Sigmoid colon (tissue), 7 donors: ENCODE measurements around the gene SPRY4. TPM values are rescaled to one million over a fixed set of nuclear protein-coding genes. Genes with fewer than 3 reads are reported as not detected.

Experiments
- DNase-seq: peaks from one replicate; pipeline ENCODE4 v3.0.0-alpha.2; 2019
- H3K27ac ChIP-seq, 4 donors: fragments of 200-600 bp; sonication (generic); one replicate each; pipeline ENCODE4 v1.5.1; 2016 to 2019; ENCODE audit warnings: mild to moderate bottlenecking in 1 of 4
- H3K27me3 ChIP-seq, 3 donors: fragments of 200-600 bp; sonication (generic); one replicate each; pipeline ENCODE4 v1.5.1; 2019; ENCODE audit warnings: mild to moderate bottlenecking in 1 of 3
- H3K36me3 ChIP-seq, 4 donors: fragments of 200-600 bp; sonication (generic); one replicate each; pipeline ENCODE4 v1.5.1; 2016 to 2019
- H3K4me1 ChIP-seq, 4 donors: fragments of 200-600 bp; sonication (generic); one replicate each; pipeline ENCODE4 v1.5.1; 2017 to 2019
- H3K4me3 ChIP-seq, 4 donors: fragments of 200-600 bp; sonication (generic); one replicate each; pipeline ENCODE4 v1.5.1; 2017 to 2019; ENCODE audit warnings: mild to moderate bottlenecking in 2 of 4, moderate library complexity in 1 of 4
- H3K9me3 ChIP-seq, 4 donors: fragments of 200-600 bp in 3 of 4; sonication (generic) in 3 of 4; one replicate each; pipeline versions ENCODE4 v1.5.1 to v1.6.1; 2013 to 2019
- CTCF ChIP-seq, 4 experiments: fragments of 450-650 bp in 3 of 4; fragments of 200-600 bp in 1 of 4; IDR thresholded peaks; one replicate each; pipeline ENCODE4 v1.5.1; 2016 to 2019; ENCODE audit warnings: antibody characterized with exemption in 4 of 4, mild to moderate bottlenecking in 3 of 4, moderate library complexity in 2 of 4
- EP300 ChIP-seq, 4 donors: sonication (generic); formaldehyde crosslinking; IDR thresholded peaks; one replicate each; pipeline ENCODE4 v1.6.1; 2017; ENCODE audit warnings: antibody characterized with exemption in 4 of 4
- POLR2A ChIP-seq, 2 donors: fragments of 450-650 bp; IDR thresholded peaks; one replicate each; pipeline ENCODE4 v1.6.1; 2016; ENCODE audit warnings: antibody characterized with exemption in 2 of 2, mild to moderate bottlenecking in 2 of 2, moderate library complexity in 2 of 2
- POLR2AphosphoS5 ChIP-seq, 4 donors: sonication (generic); formaldehyde crosslinking; IDR thresholded peaks; one replicate each; pipeline ENCODE4 v1.6.1; 2017; ENCODE audit warnings: antibody characterized with exemption in 4 of 4
- WGBS, 2 donors: extraction: QIAGEN DNeasy Blood & Tissue Kit; methylation state at CpG; one replicate each; pipeline ENCODE4 v1.1.7; 2013; 5-methylcytosine and 5-hydroxymethylcytosine counted together
- intact Hi-C: fragments of 100-400 bp; cut with DNase I; formaldehyde crosslinking; loops from one replicate; pipeline ENCODE4 v1.15.1; 2023
- polyA plus RNA-seq, 3 donors: library from polyadenylated mRNA; stranded (reverse); fragments of 200-250 nt; gene quantifications; one replicate each; pipeline ENCODE4 v1.2.3, GENCODE V29; 2013
- total RNA-seq, 4 donors: library from RNA; depleted of rRNA; stranded (reverse); fragments of >200 nt; gene quantifications; one replicate each; pipeline ENCODE4 v1.1.0, GENCODE V29; 2016
- donor health status: healthy with polysubstance abuse.
- donor health status: Bipolar disorder and iron deficiency.
- donor health status: healthy.

Gene SPRY4
- total and polyA plus RNA-seq, 7 donors: 1.8 to 15.7 (median 8.6) TPM

DNA sequence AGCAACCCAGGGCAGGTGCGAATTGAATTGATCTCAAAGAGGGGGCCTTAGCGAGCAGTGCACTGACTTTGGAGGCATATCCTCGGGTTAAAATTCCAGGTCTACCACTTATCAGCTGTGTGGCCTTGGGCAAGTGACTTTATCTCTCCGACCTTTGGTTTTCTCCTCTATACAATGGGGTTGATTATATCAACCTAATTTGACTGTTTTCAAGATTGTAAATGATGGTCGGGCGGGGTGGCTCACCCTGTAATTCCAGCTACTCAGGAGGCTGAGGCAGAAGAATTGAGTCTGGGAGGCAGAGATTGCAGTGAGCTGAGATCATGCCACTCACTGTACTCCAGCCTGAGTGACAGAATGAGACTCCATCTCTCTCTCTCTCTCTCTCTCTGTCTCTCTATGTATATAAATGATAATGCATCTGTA lies 18.7 kb downstream of the SPRY4 start:
- Histone ChIP-seq H3K36me3 (no peaks in the 10 kb centered on the region), H3K9me3 (no peaks in the 10 kb centered on the region), H3K27me3 (no peaks in the 10 kb centered on the region), H3K4me3 (no peak overlapping the region), H3K4me1 (no peaks in the 10 kb centered on the region), H3K27ac (no peak overlapping the region)
- WGBS, 2 donors: 19 to 71% methylated on average over 6 of the region's 6 CpGs
- TF ChIP-seq POLR2AphosphoS5 (IDR thresholded peaks at IDR 0.05) (no peak), POLR2A (IDR thresholded peaks at IDR 0.05) (no peak), CTCF (IDR thresholded peaks at IDR 0.05) (no peak)
- intact Hi-C loops: no loop called here
- DNase-seq: no peak

DNA sequence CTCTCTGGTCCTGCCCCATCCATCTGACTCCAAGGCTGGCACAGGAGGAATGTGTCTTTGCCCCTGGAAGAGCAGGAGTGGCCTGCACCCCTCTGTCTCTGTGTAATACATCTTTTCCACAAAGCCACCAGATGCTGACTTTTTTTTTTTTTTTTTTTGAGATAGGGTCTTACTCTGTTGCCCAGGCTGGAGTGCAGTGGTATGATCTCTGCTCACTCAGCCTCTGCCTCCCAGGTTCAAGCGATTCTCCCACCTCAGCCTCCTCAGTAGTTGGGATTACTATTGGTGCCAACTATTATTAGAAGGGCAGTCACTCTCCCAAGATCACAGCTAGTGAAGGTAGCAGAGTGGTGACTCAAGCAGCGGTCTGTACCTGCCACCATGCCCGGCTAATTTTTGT lies 19.6 kb downstream of the SPRY4 start:
- intact Hi-C loops: no loop called here
- DNase-seq: no peak
- H3K9me3 ChIP-seq: no peaks in the 10 kb centered on the region
- TF ChIP-seq POLR2AphosphoS5 (IDR thresholded peaks at IDR 0.05): no peak
- no peak for TF ChIP-seq POLR2A (IDR thresholded peaks at IDR 0.05)
- no peak for TF ChIP-seq CTCF (IDR thresholded peaks at IDR 0.05)
- TF ChIP-seq EP300 (IDR thresholded peaks at IDR 0.05): no peak
- no peaks in the 10 kb centered on the region for H3K36me3 ChIP-seq
- no peaks in the 10 kb centered on the region for H3K4me1 ChIP-seq
- 91 to 98% methylated on average over 3 of the region's 3 CpGs for WGBS, 2 donors
- H3K27me3 ChIP-seq: no peaks in the 10 kb centered on the region
- H3K27ac ChIP-seq: no peak overlapping the region
- H3K4me3 ChIP-seq: no peak overlapping the region

- DNase-seq: no peak
- no peaks in the 10 kb centered on the region for H3K9me3 ChIP-seq
- H3K36me3 ChIP-seq: no peaks in the 10 kb centered on the region
- TF ChIP-seq POLR2AphosphoS5 (IDR thresholded peaks at IDR 0.05) (no peak), POLR2A (IDR thresholded peaks at IDR 0.05) (no peak)
- H3K4me1 ChIP-seq: no peaks in the 10 kb centered on the region
- 40 to 77% methylated on average over 14 of the region's 14 CpGs for WGBS, 2 donors
- H3K4me3 ChIP-seq: no peak overlapping the region
- intact Hi-C loops: no loop called here
- H3K27ac ChIP-seq: no peak overlapping the region
- no peaks in the 10 kb centered on the region for H3K27me3 ChIP-seq
Observed at GRCh38 chr5:142304013-142304701, 20.7 kb downstream of the SPRY4 start.

GRCh38 chr5:142303565-142303964 lies 21.3 kb downstream of the SPRY4 start:
- 82 to 88% methylated on average over 7 of the region's 7 CpGs for WGBS, 2 donors
- no peak for TF ChIP-seq EP300 (IDR thresholded peaks at IDR 0.05)
- TF ChIP-seq POLR2A (IDR thresholded peaks at IDR 0.05): no peak
- no peak for TF ChIP-seq CTCF (IDR thresholded peaks at IDR 0.05)
- TF ChIP-seq POLR2AphosphoS5 (IDR thresholded peaks at IDR 0.05): no peak

DNA sequence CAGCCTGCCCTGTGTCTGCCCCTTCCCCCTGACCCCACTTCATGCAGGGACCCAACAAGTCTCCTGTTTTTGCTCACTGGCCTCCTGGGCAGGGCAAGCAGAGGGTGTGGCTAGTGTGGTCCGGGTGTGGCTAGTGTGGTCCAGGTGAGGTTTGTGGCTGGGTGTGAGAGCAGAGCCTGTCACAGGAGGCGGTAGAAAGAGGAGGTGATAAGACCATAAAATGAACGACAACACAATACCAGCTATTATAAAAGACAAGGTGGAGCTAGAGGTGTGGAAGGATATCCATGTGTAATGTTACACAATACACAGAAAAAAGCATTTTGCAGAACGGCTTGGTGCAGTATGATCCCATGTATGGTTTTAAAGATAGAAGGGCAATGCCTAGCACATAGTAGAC lies 23.3 kb downstream of the SPRY4 start:
- Histone ChIP-seq H3K4me1 (peaks cover 0 to 9% (median 7%) of the 10 kb centered on the region in 4 donors), H3K27ac (no peak overlapping the region)
- WGBS, 2 donors: 13 to 44% methylated on average over 4 of the region's 4 CpGs

More at GRCh38 chr5:142303565-142303964, 21.3 kb downstream of the SPRY4 start:
- no peaks in the 10 kb centered on the region for H3K4me1 ChIP-seq
- H3K27ac ChIP-seq: no peak overlapping the region
- no peak for DNase-seq
- no peaks in the 10 kb centered on the region for H3K27me3 ChIP-seq
- H3K9me3 ChIP-seq: no peaks in the 10 kb centered on the region
- intact Hi-C loops: no loop called here
- no peaks in the 10 kb centered on the region for H3K36me3 ChIP-seq
- H3K4me3 ChIP-seq: no peak overlapping the region

More for the DNA sequence above, 23.3 kb downstream of the SPRY4 start:
- Histone ChIP-seq H3K27me3 (no peaks in the 10 kb centered on the region), H3K9me3 (no peaks in the 10 kb centered on the region), H3K36me3 (no peaks in the 10 kb centered on the region), H3K4me3 (no peak overlapping the region)
- DNase-seq: no peak
- intact Hi-C loops: no loop called here
- TF ChIP-seq EP300 (IDR thresholded peaks at IDR 0.05): no peak
- no peak for TF ChIP-seq POLR2AphosphoS5 (IDR thresholded peaks at IDR 0.05)
- no peak for TF ChIP-seq CTCF (IDR thresholded peaks at IDR 0.05)
- no peak for TF ChIP-seq POLR2A (IDR thresholded peaks at IDR 0.05)
